GM23338 (cell line): ENCODE data around the gene SLC34A3.

ENCODE experiments used
- EZH2 ChIP-seq: fragments of 200-600 bp; sonication (generic); IDR thresholded peaks from one replicate; pipeline ENCODE4 v1.8.0; 2017; ENCODE audit warnings: antibody characterized with exemption, mild to moderate bottlenecking, low read depth; ENCODE audit not compliant: unreplicated experiment
- EZH2phosphoT487 ChIP-seq: fragments of 200-600 bp; sonication (generic); IDR thresholded peaks from one replicate; pipeline ENCODE4 v1.8.1; 2018; ENCODE audit warnings: antibody characterized with exemption; ENCODE audit not compliant: unreplicated experiment
- JUNB ChIP-seq: IDR thresholded peaks from one replicate; pipeline ENCODE4 v1.6.1; 2016; ENCODE audit warnings: antibody characterized with exemption; ENCODE audit not compliant: unreplicated experiment
- POLR2AphosphoS5 ChIP-seq: IDR thresholded peaks from 2 replicates; pipeline ENCODE4 v1.6.1; 2016; ENCODE audit warnings: antibody characterized with exemption, low read depth
- TF ChIP-seq, protein P1 (sequence below), 2 experiments: fragments of 200-600 bp in 1 of 2; sonication (generic) in 1 of 2; conservative IDR thresholded peaks; 2 replicates each; pipeline versions ENCODE4 v1.5.1 to v1.6.1; 2016 to 2017; ENCODE audit warnings: antibody characterized with exemption in 2 of 2, low read depth in 2 of 2, mild to moderate bottlenecking in 2 of 2, moderate library complexity in 1 of 2
- TF ChIP-seq, protein P2 (sequence below): IDR thresholded peaks from one replicate; pipeline ENCODE4 v1.6.1; 2018; ENCODE audit warnings: antibody characterized with exemption; ENCODE audit not compliant: unreplicated experiment

DNA sequence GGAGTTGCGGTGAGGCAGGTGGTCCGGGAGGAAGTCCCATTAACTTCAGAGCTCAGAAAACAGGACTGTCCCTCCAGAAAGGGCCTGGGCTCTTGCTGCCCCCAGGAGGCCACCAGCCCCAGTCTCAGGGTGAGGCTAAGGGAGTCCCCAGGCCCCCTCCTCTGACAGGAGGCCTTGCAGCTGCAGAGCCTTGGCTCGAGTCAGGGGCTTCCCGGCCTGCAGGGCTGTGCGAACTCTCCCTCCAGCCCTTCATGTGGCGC is 17.1 kb downstream of the SLC34A3 start:
- TF ChIP-seq, protein P1, sequence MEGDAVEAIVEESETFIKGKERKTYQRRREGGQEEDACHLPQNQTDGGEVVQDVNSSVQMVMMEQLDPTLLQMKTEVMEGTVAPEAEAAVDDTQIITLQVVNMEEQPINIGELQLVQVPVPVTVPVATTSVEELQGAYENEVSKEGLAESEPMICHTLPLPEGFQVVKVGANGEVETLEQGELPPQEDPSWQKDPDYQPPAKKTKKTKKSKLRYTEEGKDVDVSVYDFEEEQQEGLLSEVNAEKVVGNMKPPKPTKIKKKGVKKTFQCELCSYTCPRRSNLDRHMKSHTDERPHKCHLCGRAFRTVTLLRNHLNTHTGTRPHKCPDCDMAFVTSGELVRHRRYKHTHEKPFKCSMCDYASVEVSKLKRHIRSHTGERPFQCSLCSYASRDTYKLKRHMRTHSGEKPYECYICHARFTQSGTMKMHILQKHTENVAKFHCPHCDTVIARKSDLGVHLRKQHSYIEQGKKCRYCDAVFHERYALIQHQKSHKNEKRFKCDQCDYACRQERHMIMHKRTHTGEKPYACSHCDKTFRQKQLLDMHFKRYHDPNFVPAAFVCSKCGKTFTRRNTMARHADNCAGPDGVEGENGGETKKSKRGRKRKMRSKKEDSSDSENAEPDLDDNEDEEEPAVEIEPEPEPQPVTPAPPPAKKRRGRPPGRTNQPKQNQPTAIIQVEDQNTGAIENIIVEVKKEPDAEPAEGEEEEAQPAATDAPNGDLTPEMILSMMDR (conservative IDR thresholded peaks at IDR 0.05; ENCODE audit: low read depth in 2 of 2), result no peak
- TF ChIP-seq EZH2phosphoT487 (no peak), EZH2 (no peak), POLR2AphosphoS5 (no peak), JUNB (no peak)
- TF ChIP-seq, protein P2, sequence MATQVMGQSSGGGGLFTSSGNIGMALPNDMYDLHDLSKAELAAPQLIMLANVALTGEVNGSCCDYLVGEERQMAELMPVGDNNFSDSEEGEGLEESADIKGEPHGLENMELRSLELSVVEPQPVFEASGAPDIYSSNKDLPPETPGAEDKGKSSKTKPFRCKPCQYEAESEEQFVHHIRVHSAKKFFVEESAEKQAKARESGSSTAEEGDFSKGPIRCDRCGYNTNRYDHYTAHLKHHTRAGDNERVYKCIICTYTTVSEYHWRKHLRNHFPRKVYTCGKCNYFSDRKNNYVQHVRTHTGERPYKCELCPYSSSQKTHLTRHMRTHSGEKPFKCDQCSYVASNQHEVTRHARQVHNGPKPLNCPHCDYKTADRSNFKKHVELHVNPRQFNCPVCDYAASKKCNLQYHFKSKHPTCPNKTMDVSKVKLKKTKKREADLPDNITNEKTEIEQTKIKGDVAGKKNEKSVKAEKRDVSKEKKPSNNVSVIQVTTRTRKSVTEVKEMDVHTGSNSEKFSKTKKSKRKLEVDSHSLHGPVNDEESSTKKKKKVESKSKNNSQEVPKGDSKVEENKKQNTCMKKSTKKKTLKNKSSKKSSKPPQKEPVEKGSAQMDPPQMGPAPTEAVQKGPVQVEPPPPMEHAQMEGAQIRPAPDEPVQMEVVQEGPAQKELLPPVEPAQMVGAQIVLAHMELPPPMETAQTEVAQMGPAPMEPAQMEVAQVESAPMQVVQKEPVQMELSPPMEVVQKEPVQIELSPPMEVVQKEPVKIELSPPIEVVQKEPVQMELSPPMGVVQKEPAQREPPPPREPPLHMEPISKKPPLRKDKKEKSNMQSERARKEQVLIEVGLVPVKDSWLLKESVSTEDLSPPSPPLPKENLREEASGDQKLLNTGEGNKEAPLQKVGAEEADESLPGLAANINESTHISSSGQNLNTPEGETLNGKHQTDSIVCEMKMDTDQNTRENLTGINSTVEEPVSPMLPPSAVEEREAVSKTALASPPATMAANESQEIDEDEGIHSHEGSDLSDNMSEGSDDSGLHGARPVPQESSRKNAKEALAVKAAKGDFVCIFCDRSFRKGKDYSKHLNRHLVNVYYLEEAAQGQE, result no peak
